Spinal cord (tissue), 10 donors: ENCODE results near the gene RPTOR. TPM values are rescaled to one million over a fixed set of nuclear protein-coding genes. Genes with fewer than 3 reads are reported as not detected.
"Not testable (repeated sequence)": the region's sequence is repeated elsewhere in the genome, so short reads cannot be mapped to it uniquely, and the experiment has no call there.

Experiments used
- DNase-seq, 6 donors: peaks; one replicate each; pipeline versions ENCODE4 v3.0.0 to v3.0.0-alpha.2; 2013 to 2015; ENCODE audit warnings: low spot score in 6 of 6, low read depth in 4 of 6
- H3K27ac ChIP-seq: one replicate; pipeline ENCODE4 v1.5.1; 2013; ENCODE audit warnings: low read depth, low read length, control low read depth
- H3K27me3 ChIP-seq: one replicate; pipeline ENCODE4 v1.6.1; 2013; ENCODE audit warnings: low read length; ENCODE audit not compliant: control insufficient read depth, insufficient read depth
- H3K36me3 ChIP-seq: one replicate; pipeline ENCODE4 v1.6.1; 2013; ENCODE audit warnings: low read length; ENCODE audit not compliant: control insufficient read depth, insufficient read depth
- H3K4me1 ChIP-seq: one replicate; pipeline ENCODE4 v1.6.1; 2013; ENCODE audit warnings: low read length; ENCODE audit not compliant: control insufficient read depth, insufficient read depth
- H3K4me3 ChIP-seq: one replicate; pipeline ENCODE4 v1.5.1; 2013; ENCODE audit warnings: low read depth, low read length, control low read depth
- H3K9me3 ChIP-seq: one replicate; pipeline ENCODE4 v1.6.1; 2013; ENCODE audit warnings: low read length; ENCODE audit not compliant: control insufficient read depth, insufficient read depth
- WGBS: methylation state at CpG from one replicate; pipeline ENCODE4 v1.1.5; 2013; ENCODE audit warnings: missing lambda C conversion rate; ENCODE audit not compliant: insufficient coverage; 5-methylcytosine and 5-hydroxymethylcytosine counted together
- polyA plus RNA-seq, 2 donors: library from polyadenylated mRNA; unstranded; fragments of 120-200 nt; gene quantifications; one replicate each; pipeline ENCODE4 v1.2.1, GENCODE V29; 2013; ENCODE audit not compliant: insufficient read length in 2 of 2
- total RNA-seq, 2 donors: library from RNA; depleted of rRNA in 1 of 2; stranded (reverse); fragments of 120-200 nt in 1 of 2; fragments of >200 nt in 1 of 2; gene quantifications; one replicate each; pipeline versions ENCODE4 v1.2.3 to v1.2.4, GENCODE V29; 2013 to 2014
- donor health status: healthy.

The RPTOR gene
- total and polyA plus RNA-seq, 4 donors = 17.1 to 27.2 (median 21.6) TPM

DNA sequence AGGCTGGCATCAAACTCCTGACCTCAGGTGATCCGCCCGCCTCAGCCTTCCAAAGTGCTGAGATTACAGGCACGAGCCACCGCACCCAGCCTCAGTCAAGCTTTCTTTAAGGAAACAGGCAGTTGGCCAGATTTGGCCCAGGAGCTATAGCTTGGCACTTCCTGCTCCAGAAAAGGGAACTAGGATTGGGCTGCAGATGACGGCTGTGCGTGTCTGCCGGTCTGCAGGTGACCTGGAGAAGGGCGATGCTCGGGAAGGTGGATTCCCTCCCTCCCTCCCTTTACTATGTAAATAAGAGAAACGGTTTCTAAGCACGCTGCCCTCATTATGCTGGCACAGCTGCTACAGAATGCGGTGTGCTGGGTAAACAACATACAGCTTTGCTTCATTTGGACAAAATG lies 215.9 kb downstream of the RPTOR start:
- no peaks in the 10 kb centered on the region for H3K27me3 ChIP-seq
- WGBS = 64% methylated on average over 5 of the region's 12 CpGs
- H3K9me3 ChIP-seq = no peaks in the 10 kb centered on the region
- H3K36me3 ChIP-seq = peaks cover 2% of the 10 kb centered on the region
- peaks cover 6% of the 10 kb centered on the region for H3K4me1 ChIP-seq
- H3K27ac ChIP-seq = no peak overlapping the region
- DNase-seq = peak in 2 of 6 donors; percentile 75 to 85
- no peak overlapping the region for H3K4me3 ChIP-seq

GRCh38 chr17:80761110-80761871 lies 216.7 kb downstream of the RPTOR start:
- 83% methylated on average over 12 of the region's 17 CpGs for WGBS
- Histone ChIP-seq H3K4me3 (no peak overlapping the region), H3K27me3 (no peaks in the 10 kb centered on the region), H3K9me3 (no peaks in the 10 kb centered on the region), H3K4me1 (peaks cover 6% of the 10 kb centered on the region), H3K36me3 (no peaks in the 10 kb centered on the region), H3K27ac (no peak overlapping the region)
- DNase-seq = peak in 1 of 6 donors; percentile 71

DNA sequence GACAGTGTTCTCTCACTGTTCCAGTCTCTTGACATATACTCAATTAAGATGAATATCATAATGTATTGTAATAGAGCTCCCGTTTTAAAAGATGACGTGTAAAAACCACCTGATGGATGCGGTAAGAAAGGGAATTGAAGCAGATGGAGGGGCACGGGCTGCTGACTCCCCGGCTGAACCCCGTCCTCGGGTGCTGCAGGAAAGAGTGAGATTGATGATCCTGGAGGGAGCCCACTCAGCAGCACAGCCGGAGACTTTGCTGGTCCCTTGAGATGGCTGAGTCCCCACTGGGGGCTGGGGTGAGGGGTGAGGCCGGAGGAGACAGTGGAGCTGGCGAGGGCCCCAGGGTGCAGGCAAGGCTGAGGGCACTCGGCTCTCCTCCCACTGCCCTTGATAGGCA lies 217.4 kb downstream of the RPTOR start:
- Histone ChIP-seq H3K36me3 (no peaks in the 10 kb centered on the region), H3K27me3 (no peaks in the 10 kb centered on the region), H3K4me1 (peaks cover 6% of the 10 kb centered on the region), H3K9me3 (no peaks in the 10 kb centered on the region), H3K4me3 (no peak overlapping the region), H3K27ac (no peak overlapping the region)
- no peak for DNase-seq
- 81% methylated on average over 8 of the region's 11 CpGs for WGBS

DNA sequence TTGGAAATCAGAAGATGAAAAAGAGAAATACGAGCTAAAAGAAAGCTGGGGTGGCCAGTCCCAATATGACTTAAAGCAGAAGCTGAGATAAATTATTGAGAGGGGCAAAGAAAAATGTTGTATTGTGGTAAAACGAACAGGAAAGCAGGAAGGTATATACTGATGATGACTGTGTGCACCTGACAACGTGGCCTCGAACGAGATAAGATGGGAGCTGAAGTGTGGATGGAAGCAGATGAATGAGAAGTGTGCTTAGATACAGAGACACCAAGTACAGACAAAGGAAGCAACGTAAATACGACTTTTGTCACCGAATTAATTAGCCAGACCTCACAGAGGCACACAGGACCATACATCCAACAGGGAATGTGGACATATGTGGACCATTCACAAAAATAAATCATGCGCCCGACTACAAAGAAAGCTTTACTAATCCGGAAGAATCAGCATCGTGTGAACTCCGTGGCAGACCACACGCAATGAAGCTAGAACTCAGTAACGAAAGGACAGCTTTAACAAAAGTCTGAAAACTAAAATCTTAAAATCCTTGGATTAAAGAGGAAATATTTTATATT lies 218.7 kb downstream of the RPTOR start:
- H3K36me3 ChIP-seq = no peaks in the 10 kb centered on the region
- peaks cover 6% of the 10 kb centered on the region for H3K4me1 ChIP-seq
- no peak overlapping the region for H3K27ac ChIP-seq
- DNase-seq = no peak
- H3K27me3 ChIP-seq = no peaks in the 10 kb centered on the region
- WGBS = 35% methylated on average over 8 of the region's 15 CpGs
- no peak overlapping the region for H3K4me3 ChIP-seq
- H3K9me3 ChIP-seq = no peaks in the 10 kb centered on the region

GRCh38 chr17:80764627-80765145 lies 220.0 kb downstream of the RPTOR start:
- DNase-seq, H3K27me3 ChIP-seq, H3K4me3 ChIP-seq, H3K9me3 ChIP-seq, H3K36me3 ChIP-seq, H3K4me1 ChIP-seq, H3K27ac ChIP-seq: not testable (repeated sequence)
- WGBS = 100% methylated on average over 2 of the region's 5 CpGs

- Histone ChIP-seq H3K4me3 (no peak overlapping the region), H3K9me3 (no peaks in the 10 kb centered on the region), H3K27me3 (no peaks in the 10 kb centered on the region), H3K36me3 (peaks cover 3% of the 10 kb centered on the region), H3K4me1 (peaks cover 2% of the 10 kb centered on the region), H3K27ac (no peak overlapping the region)
- 94% methylated on average over 8 of the region's 18 CpGs for WGBS
- DNase-seq = no peak
These were observed 220.8 kb downstream of the RPTOR start for GRCh38 chr17:80765241-80765961.

GRCh38 chr17:80766290-80766855 lies 221.7 kb downstream of the RPTOR start:
- Histone ChIP-seq H3K27ac (no peak overlapping the region), H3K9me3 (no peaks in the 10 kb centered on the region), H3K27me3 (no peaks in the 10 kb centered on the region), H3K36me3 (peaks cover 10% of the 10 kb centered on the region), H3K4me1 (no peaks in the 10 kb centered on the region), H3K4me3 (no peak overlapping the region)
- WGBS = no CpG with 5 or more reads among the region's 3 CpGs
- DNase-seq = no peak

DNA sequence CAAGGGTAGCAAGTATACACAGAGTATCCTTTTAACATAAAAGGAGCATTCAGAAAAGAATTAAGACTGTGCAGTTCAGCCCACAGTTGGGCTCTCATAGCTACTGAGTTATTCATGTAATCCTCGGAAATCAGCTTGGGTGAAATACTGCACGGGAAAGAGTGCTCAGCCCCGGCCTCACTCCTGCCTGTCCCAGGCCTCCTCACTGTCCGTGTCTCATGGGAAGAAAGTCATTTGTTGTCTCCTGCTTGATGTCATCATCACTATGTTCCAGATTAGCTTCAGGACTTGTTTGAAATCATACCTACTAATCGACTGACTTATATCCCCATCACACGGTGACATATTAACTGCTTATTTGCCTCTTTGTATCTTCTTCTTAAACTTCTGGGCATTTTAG lies 223.8 kb downstream of the RPTOR start:
- Histone ChIP-seq H3K27me3 (no peaks in the 10 kb centered on the region), H3K9me3 (no peaks in the 10 kb centered on the region), H3K27ac (no peak overlapping the region), H3K36me3 (peaks cover 15% of the 10 kb centered on the region), H3K4me1 (peaks cover 10% of the 10 kb centered on the region), H3K4me3 (no peak overlapping the region)
- no peak for DNase-seq
- WGBS = 80% methylated on average over 1 of the region's 6 CpGs

DNA sequence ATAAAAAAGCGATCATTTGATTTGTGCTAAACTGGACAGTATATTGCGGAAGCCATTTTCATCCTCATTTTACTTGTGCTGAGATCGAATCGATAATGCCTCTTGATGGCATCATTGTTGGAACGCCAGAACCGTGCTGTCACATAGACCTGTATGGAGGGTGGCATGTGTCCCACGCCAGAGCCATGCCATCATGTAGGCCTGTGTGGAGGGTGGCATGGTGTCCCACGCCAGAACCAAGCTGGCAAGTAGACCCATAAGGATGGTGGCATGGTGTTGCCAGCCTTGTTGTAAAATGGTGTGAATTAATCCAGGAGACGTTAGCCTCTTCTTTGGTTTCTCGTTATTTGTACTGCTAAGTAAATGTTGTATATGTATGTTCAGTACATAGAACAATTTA lies 224.3 kb downstream of the RPTOR start:
- DNase-seq = no peak
- Histone ChIP-seq H3K36me3 (peaks cover 15% of the 10 kb centered on the region), H3K27ac (no peak overlapping the region), H3K27me3 (no peaks in the 10 kb centered on the region), H3K9me3 (no peaks in the 10 kb centered on the region), H3K4me1 (peaks cover 15% of the 10 kb centered on the region), H3K4me3 (no peak overlapping the region)
- WGBS = over 99% methylated on average over 8 of the region's 10 CpGs
